Cardiac fibroblast (primary cell): Measurements from ENCODE around the gene FSD1L.

ENCODE experiments used
- DNase-seq, 2 donors: peaks; one replicate each; pipeline versions ENCODE4 v3.0.0 to v3.0.0-alpha.2; 2010; ENCODE audit warnings: low read depth in 2 of 2
- H3K4me3 ChIP-seq, 2 donors: replicated peaks in 1 of 2; 1 replicate in 1 of 2; 2 replicates in 1 of 2; pipeline ENCODE4 v1.5.1; 2011; ENCODE audit warnings: low read depth in 2 of 2, low read length in 2 of 2, mild to moderate bottlenecking in 2 of 2, moderate library complexity in 1 of 2
- TF ChIP-seq, protein P1 (sequence below): IDR thresholded peaks from one replicate; pipeline ENCODE4 v1.5.1; 2011; ENCODE audit warnings: low read depth, mild to moderate bottlenecking, low read length, inconsistent platforms

The FSD1L gene

DNA sequence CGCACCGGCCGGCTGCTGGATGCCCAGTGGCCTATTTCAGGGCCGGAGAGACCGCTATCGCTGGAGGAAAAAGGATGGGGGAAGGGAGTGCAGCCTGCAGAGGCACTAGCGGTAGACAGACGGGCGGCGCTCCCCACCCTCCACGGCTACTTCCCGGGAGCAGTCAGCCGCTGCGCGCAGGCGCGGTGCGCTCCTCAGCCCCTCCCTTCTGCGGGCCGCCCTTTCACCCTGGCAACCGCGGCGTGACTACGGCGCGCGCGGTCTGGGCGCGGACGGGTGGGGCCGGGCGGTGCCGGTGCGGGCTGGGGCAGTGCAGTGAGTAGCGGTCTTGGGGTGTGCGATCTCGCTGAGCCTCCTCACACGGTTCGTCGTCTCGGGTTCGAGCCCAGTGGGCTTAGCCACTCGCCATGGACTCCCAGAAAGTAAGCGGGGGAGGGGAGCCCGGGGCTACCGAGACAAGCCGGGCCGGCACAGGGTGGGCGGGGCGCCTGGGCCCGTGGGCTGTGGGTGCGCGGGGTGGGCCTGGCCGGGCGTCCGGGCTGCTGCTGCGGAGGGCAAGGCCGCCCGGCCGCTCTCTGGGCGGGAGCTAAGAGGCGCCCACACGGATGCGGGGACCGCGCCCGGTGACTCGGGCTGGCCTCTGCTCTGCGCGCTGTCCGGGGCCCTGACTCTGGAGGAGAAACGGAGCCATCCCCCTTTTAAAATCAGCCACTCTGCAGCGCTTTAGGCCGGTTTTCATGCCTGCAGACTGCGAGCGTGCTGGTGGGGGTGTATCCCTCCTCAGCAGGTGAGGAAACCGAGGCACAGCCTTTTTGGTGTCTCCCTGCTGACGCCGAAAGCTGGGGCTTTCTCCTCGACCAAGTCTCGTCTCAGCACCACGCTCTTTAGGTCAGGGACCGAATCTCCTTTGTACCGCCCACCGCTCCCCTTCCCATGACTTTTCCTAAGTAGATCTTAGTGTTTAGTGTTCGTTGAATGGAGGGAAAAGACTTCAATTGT, at the start of gene FSD1L:
Gene FSD1L (plus strand): TSS at position 221 of the 999 bp plus-strand sequence. CDS start 187 bp downstream, at position 408.
- TF ChIP-seq, protein P1, sequence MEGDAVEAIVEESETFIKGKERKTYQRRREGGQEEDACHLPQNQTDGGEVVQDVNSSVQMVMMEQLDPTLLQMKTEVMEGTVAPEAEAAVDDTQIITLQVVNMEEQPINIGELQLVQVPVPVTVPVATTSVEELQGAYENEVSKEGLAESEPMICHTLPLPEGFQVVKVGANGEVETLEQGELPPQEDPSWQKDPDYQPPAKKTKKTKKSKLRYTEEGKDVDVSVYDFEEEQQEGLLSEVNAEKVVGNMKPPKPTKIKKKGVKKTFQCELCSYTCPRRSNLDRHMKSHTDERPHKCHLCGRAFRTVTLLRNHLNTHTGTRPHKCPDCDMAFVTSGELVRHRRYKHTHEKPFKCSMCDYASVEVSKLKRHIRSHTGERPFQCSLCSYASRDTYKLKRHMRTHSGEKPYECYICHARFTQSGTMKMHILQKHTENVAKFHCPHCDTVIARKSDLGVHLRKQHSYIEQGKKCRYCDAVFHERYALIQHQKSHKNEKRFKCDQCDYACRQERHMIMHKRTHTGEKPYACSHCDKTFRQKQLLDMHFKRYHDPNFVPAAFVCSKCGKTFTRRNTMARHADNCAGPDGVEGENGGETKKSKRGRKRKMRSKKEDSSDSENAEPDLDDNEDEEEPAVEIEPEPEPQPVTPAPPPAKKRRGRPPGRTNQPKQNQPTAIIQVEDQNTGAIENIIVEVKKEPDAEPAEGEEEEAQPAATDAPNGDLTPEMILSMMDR, result peak; percentile 10
- DNase-seq, result peak; percentile 91 to 94
- H3K4me3 ChIP-seq, result peak within 1 kb of the TSS; percentile 79 to 80

DNA sequence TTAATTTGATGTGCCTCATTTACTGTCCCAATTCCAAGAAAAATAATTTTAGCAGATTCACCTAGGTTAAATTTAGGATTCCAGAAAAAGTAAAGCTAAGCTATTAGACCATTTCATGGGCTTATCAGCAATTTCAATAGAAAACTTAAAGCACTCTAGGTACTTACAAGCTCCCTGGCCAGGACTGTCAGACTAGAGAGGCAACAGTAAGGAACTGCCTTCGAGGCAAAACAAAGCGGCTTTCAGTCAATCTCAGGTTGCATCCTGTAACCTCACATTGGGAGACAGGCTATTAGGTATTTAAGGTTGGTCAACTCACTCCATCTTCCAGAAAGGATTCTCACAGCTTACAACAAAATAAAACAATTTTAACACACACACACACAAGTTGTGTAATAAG, 48.7 kb upstream of the FSD1L start:
- TF ChIP-seq, protein P1, result no peak
- H3K4me3 ChIP-seq, result no peak overlapping the region
- no peak for DNase-seq

DNA sequence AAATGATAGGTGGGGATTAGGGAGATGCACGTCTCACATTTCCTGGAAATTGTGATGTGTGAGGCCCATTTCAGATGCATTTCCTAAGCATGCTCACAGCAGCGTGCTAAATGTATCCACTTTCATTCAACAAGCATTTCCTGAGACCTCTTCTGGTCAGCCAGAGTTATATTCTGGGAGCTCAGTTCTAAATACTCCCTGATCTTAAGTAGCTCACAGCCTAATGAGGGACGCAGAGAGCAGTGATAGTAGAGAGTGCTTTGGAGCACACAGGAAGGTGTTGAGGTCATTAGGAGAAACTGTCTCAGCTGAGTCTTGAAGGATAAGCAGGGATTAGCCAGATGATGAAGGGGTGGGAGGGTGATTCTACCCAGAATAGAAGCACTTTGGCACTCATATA, 46.2 kb upstream of the FSD1L start:
- H3K4me3 ChIP-seq, result no peak overlapping the region
- TF ChIP-seq, protein P1, result no peak
- peak; percentile 54 to 72 for DNase-seq

DNA sequence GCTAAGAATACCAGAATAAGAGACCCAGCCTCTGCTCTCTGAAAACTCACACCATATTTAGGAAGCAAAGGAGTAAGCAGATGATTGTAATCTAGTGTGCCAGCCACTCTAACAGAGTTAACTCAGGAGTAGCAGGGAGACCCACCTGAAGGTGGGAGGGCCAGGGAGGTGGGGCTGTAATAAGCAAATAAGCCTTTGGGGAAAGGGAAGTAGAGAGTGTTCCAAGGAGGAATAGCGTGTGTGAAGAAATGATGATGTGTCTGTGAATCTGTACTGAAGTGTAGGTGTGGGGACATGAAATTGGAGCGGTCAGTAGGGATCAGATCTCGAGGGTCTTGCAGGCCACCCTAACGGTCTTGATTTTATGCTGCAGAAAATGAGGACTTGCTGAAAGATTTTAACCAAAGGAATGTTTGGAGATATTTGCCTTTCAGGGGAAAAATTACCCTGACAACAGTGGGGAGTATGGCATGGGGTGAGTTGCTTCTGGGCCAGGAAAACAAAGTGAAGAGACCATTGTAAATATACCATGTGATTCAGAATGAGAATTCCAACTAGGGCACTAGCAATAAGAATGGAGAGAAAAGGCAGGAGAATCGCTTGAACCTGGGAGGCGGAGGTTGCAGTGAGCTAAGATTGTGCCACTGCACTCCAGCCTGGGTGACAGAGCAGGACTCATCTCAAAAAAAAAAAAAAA, 44.1 kb upstream of the FSD1L start:
- TF ChIP-seq, protein P1, result no peak
- no peak for DNase-seq
- H3K4me3 ChIP-seq, result no peak overlapping the region

DNA sequence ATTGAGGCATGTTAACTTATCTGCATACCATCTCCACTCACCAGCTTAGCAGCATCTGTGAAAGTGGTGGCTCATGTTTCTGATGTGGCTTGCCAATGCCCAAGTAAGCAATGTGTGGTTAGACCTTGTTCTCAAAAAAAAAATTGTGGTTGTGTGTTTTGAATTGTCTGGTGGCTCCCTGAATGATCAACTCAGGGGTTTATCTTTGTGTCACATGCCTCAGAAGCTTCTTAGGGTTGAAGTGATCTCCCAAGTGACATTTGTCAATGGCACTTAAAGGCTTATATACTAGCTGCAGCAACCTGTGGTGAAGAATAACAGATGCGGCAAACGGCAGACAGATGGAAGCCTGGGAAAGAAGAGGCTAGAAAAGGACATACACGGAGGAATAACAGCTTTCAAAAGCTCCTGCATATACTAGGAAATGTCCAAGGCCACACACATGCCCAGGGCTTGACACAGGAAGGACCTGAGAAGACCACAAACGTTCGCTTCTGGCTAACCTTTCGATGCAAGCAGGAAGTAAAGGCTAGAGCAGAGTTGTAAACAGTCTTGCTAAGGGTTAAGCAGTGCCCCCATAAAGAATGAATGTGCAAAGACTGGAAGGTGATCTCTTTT, 42.2 kb upstream of the FSD1L start:
- TF ChIP-seq, protein P1, result no peak
- no peak overlapping the region for H3K4me3 ChIP-seq
- DNase-seq, result peak in 1 of 2 donors; percentile 18

DNA sequence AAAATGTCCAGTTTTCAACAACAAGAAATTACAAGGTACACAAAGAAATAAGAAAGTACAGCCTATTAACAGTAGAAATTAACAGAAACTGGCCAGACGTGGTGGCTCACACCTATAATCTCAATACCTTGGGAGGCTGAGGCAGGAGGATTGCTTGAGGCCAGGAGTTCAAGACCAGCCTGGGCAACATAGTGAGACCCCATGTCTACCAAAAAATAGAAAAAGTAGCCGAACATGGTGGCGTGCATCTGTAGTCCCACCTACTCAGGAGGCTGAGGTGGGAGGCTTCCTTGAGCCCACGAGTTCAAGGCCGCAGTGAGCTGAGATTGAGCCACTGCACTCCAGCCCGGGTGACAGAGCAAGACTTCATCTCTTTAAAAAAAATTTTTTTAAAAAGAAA, 41.5 kb upstream of the FSD1L start:
- TF ChIP-seq, protein P1, result no peak
- no peak overlapping the region for H3K4me3 ChIP-seq
- no peak for DNase-seq
